CD4-positive, alpha-beta T cell treated with Interleukin-10 for 1 hour (primary cell): ENCODE results near the gene SLC8A2.

Source experiments
- DNase-seq: peaks from one replicate; pipeline ENCODE4 v3.0.0-alpha.2; 2020

Gene SLC8A2

GRCh38 chr19:47447470-47448359, 24.0 kb downstream of the SLC8A2 start:
- DNase-seq = peak; percentile 52

- DNase-seq = peak; percentile 16
Observed at GRCh38 chr19:47446534-47447469, 24.9 kb downstream of the SLC8A2 start.

DNA sequence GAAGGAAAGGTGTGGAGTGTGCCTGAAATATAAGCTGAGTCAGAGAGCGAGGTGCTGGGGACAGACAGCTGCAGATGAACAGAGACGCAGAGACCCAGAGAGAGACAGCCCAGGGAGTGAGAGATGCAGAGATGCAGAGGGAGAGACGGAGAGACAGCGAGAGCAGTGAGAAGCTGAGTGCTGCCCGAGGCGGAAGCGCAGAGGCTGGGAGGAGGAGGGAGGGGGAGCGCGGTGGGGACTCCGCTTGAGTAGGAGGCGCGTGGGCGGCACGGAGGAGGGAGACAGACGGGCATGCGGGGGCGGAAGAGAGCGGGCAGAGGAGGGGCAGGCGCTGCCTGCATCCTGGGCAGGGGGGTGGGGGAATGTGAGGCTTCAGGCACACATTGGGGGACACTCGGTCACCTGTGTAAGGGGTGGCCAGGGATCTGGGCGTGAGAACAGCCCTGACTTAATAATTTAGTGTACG, 25.7 kb downstream of the SLC8A2 start:
- DNase-seq = peak; percentile 71

DNA sequence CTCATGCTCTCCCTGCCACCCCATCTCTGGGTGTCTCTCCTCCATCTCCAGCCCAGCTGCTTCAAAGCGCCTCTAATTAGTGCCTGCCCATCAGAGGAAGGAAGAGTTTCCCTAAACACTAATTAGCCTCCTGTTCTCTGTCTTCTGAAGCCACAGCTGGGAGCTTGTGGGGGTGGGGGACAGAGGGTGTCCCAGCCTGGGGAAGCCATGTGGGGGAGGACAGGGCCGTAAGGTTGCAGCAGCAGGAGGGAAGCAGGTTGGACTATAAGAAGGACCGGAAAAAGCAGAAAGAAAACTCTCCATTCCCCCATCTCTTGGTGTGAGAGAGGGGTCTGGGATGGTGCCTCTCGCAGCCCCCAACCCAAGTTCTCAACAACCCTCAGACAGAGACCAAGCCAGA, 26.2 kb downstream of the SLC8A2 start:
- no peak for DNase-seq

DNA sequence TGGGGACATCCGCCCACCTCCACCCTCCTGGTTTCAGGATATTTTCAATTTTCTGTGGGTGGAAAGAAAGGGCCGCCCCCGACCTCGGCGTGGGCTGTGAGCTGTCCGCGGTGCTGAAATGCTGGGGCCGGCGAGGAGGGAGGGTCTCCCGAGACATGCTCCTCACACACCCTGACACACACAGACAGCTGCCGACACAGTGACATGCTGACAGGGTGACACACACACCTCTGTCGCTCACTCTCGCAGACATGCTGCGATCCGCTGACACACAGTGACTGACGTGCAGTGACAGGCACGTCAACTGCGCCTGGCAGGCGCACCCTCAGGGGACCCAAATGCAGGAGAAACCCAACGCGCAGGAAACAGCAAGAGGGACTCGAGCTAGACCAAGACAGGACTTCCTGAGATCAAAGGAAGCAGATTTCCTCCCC, 27.3 kb downstream of the SLC8A2 start:
- peak; percentile 50 for DNase-seq

DNA sequence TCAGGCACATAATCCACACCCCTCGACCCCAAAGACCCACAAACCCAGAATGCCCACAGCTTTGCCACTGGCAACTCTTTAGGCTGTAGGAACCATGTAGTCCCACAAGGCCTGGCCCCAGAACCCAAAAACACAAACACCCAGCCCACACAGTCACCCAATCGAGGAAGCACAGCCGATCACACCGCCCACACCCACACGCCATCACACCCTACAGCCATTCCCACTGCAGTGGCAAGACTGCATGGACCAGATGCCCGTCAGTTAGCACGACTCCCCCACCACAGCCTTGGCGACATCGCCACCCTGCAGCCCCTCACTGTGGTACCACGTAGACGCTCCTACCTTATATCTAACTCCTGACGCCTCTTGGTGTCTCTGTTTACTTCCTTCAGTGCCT, 28.4 kb downstream of the SLC8A2 start:
- no peak for DNase-seq

- DNase-seq = no peak
Observed at GRCh38 chr19:47438793-47439220, 32.9 kb downstream of the SLC8A2 start.

DNA sequence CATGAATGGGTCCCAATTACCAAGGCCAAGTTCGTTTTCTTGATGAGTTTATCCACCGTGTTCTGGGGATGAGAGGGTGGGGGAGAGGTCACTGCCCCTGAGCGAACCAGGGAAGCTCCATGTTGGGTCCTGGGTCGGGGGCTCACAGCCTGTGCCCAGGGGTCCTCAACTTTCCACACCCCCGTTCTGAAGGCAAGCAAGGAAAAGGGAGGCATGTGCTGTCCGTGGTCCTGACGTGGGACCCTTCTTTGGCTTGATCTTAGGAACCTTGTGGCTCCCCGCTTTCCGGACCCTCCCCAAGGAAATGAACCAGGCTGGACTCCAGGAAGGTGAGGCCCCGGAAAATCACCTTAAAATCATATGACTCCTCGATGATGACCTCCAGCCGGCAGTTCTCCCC, 34.2 kb downstream of the SLC8A2 start:
- no peak for DNase-seq

DNA sequence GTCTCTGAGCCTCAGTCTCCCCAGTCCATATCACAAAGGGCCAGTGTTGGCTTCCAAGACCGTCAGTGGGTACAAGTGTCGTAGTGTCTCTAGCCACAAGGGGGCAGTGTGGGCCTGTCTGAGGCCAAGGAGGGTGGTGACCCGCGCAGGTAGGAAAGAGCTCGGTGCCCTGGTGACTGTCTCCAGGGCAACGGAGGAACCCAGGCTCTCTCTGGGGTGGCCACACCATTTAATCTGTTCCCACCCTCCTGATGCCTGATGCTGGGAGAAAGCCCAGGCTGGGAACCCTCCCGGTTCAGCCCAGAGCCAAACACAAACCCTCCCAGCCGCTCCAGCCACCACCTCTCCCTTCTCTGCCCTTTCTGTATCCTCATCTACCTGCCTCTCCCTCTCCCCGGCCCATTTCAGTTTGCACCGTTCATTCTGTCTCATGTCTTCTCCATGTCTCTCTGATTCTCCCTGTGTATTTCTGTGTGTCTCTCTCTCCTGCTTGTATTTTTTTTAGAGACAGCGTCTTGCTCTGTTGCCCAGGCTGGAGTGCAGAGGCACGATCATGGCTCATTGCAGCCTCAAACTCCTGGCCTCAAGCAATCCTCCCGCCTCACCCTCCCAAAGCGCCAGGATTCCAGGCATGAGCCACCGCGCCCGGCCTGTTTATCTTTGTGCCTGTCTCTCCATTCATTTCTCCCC, 34.8 kb downstream of the SLC8A2 start:
- peak; percentile 85 for DNase-seq

DNA sequence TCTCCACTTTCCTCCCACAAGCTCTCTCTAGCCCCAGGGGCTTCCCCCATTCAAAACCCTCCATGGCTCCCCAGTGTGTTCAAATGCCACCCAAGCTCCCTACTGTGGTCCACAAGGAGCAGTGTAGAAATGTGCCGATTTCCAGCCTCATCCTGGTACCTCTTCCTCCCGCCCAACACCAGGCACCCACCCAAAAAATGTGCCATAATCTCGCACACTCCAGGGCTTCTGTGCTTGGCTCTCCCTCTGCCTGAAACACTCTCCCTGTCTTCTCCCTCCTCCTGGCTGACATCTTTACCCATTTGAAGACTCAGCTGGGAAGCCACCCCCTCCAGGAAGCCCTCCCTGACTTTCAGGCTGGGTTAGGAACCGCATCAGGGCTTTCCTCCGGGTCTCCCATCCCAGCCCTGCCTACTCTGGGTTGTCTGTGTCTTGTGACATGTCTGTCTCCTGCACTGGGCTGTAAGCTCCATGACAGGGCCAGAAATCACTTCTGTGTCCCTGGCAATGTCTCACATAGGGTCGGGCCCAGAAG, 35.7 kb downstream of the SLC8A2 start:
- no peak for DNase-seq

GRCh38 chr19:47435196-47435595, 36.5 kb downstream of the SLC8A2 start:
- peak; percentile 31 for DNase-seq

GRCh38 chr19:47434088-47434487, 37.6 kb downstream of the SLC8A2 start:
- DNase-seq = no peak

DNA sequence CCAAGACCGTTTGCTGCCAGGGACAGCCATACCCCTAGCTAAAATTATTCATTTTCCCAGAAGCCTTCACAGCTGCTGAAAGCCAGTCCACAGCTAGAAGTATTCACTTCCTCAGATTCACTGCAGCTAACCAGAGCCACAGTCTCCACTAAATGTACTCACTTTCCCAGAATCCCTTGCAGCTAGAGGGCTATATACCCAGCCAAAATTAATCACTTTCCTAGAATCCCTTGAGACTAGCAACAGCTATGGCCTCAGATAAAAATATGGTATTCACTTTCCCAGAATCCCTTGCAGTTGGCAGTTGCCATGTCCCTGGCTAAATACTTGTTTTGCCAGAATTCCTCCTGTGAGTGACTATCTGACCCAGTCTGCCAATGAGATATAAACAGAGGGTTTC, 38.6 kb downstream of the SLC8A2 start:
- DNase-seq = no peak

- DNase-seq = no peak
Observed at GRCh38 chr19:47432499-47432898, 39.2 kb downstream of the SLC8A2 start.

GRCh38 chr19:47432091-47432490, 39.6 kb downstream of the SLC8A2 start:
- no peak for DNase-seq

DNA sequence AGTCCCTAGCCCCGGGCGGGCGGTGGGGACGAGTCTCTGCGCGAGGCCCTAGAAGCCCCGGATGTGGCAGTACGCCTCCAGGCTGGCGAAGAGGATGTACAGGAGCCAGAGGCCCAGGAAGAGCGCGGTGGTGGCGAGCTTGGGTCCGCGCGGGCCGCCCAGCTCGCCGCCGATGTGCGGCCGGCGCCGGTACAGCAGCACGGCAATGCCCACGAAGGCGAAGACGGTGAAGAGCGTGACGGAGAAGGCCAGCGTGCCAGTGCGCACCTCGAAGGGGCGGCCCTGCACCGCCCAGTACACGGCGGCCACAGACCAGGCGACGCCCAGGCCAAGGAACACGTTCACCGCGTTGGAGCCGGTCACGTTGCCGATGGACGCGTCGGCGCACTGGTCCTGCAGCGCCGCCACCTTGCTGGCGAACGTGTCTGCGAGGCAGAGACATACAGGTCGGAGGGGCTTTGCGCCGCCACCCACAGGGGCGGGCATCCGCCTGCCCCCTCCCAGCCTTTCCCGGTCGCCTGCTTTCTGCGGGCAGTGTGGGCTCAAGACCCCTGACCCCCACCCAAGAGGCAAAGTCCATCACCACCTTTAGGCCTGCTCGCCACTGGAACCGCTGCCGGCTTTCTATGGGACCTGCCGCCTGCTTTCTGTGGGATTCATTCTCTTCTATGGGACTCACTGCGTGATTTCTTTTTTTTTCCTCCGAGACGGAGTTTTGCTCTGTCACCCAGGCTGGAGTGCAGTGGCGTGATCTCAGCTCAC, 41.5 kb downstream of the SLC8A2 start:
- no peak for DNase-seq

DNA sequence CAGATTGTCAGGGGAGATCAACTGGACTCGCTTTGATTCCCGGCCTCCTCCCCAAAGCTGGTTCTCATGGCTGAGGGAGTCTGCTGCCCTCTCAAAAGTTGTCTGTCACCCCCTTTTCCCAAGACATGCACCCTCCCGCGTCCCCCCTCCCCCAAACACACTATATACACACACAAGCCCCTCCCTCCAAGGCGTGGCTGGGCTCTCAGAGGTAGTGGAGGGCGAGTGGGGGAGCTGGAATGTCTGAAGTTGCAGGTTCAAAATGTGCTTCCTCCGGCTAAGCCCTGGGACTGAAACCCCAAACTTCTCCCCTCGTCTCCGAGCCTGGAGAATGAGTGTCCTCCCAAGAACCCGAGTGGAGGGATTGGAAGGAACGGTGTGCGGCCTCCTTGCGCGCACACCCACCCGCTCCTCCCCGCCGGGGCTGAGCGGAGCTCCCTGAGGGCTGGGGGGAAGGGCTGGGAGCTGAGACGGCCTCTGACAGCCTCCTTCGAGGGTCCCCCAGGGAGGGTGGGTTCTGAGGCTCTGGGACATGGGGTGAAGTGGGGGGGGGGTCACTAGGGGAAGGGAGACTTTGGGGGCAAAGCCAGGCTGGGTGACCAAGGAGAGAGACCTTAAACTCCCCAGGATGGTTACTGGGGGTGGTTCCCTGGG, 42.4 kb downstream of the SLC8A2 start:
- DNase-seq = no peak

DNA sequence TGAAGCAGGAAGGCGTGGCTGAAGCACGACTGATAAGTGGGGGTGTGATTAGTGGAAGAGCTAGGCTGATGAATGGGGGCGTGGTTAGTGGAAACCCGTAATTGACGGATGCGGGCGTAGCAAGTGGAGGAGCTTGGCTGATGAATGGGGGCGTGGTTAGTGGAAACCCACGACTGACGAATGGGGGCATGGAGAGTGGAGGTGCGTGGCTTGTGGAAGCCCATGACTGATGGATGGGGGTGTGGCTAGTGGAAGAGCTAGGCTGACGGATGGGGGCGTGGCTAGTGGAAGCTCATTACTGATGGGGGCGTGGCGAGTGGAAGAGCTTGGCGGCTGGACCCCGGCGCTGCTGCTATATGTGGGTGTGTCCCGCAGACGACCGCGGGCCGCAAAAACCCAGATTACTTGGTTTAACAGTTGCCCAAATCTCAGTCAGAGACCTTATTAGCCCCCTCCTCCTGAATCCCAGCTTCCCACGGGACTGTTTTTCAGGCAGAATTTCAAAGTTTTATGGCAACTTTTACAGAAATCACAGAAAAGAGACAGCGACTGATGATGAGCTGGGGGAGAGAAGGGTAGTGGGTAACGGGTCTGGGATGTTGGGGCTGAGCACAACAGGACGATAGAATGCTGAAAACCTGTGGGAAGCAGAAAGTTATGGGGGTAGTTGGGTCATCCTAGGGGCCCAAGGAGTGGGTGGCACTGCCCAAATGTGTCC, 43.4 kb downstream of the SLC8A2 start:
- peak; percentile 91 for DNase-seq

GRCh38 chr19:47427241-47428176, 44.2 kb downstream of the SLC8A2 start:
- DNase-seq = peak; percentile 75
